Kidney (tissue), 14 donors: ENCODE measurements around the gene ERCC3. TPM values are rescaled to one million over a fixed set of nuclear protein-coding genes. Genes with fewer than 3 reads are reported as not detected.

Experiments
- DNase-seq, 5 donors: peaks; one replicate each; pipeline ENCODE4 v3.0.0-alpha.2; 2013 to 2020
- FAIRE-seq: peaks from 2 replicates; lab custom pipeline; 2012; peaks lifted over from hg19 to GRCh38; lab: Jason Lieb, UNC
- H3K27ac ChIP-seq, 2 donors: one replicate each; pipeline ENCODE4 v1.7.0; 2013; ENCODE audit warnings: low read depth in 2 of 2, low read length in 2 of 2, inconsistent platforms in 1 of 2
- H3K27me3 ChIP-seq: one replicate; pipeline ENCODE4 v1.7.1; 2013; ENCODE audit warnings: low read length, inconsistent platforms; ENCODE audit not compliant: control insufficient read depth, insufficient read depth
- H3K36me3 ChIP-seq, 3 donors: one replicate each; pipeline versions ENCODE4 v1.7.0 to v1.7.1; 2013; ENCODE audit warnings: low read length in 3 of 3, control low read depth in 1 of 3, inconsistent platforms in 1 of 3; ENCODE audit not compliant: insufficient read depth in 3 of 3, control insufficient read depth in 2 of 3
- H3K4me1 ChIP-seq, 3 donors: one replicate each; pipeline versions ENCODE4 v1.7.0 to v1.7.1; 2013; ENCODE audit warnings: low read length in 3 of 3, inconsistent platforms in 1 of 3, low read depth in 1 of 3; ENCODE audit not compliant: control insufficient read depth in 2 of 3, insufficient read depth in 2 of 3
- H3K4me3 ChIP-seq, 3 donors: one replicate each; pipeline versions ENCODE4 v1.7.0 to v1.8.1; 2013; ENCODE audit warnings: low read length in 3 of 3, control low read depth in 1 of 3, inconsistent platforms in 1 of 3
- H3K9ac ChIP-seq, 3 donors: one replicate each; pipeline versions ENCODE4 v1.7.0 to v1.7.1; 2013; ENCODE audit warnings: low read length in 3 of 3, control low read depth in 1 of 3, inconsistent platforms in 1 of 3
- H3K9me3 ChIP-seq, 3 donors: one replicate each; pipeline versions ENCODE4 v1.7.0 to v1.7.1; 2013; ENCODE audit warnings: low read length in 3 of 3, control low read depth in 1 of 3, inconsistent platforms in 1 of 3; ENCODE audit not compliant: control insufficient read depth in 2 of 3, insufficient read depth in 1 of 3
- intact Hi-C: fragments of 100-400 bp; cut with DNase I; formaldehyde crosslinking; loops from one replicate; pipeline ENCODE4 v1.11.1; 2022
- polyA plus RNA-seq: library from polyadenylated mRNA; stranded (reverse); fragments of 350-450 nt; fragmentation: Illumina TruSeq; extraction: RNeasy Lipid Tissue Mini Kit (QIAGEN cat#74804); gene quantifications from one replicate; pipeline ENCODE4 v1.2.3, GENCODE V29; 2014; ENCODE audit warnings: low read depth, low replicate concordance; ENCODE audit not compliant: insufficient read depth
- total RNA-seq: library from RNA; stranded (reverse); fragmentation: NEBNext Ultra II Directional; extraction: Animal tissue kit (Norgen Biotek cat#: 25700); gene quantifications from one replicate; pipeline ENCODE4 v1.2.1, GENCODE V29; 2021
- TF ChIP-seq, protein P1 (sequence below): IDR thresholded peaks from 3 replicates; pipeline ENCODE4 v1.5.1; 2012; ENCODE audit warnings: mild to moderate bottlenecking, moderate library complexity, borderline replicate concordance; ENCODE audit not compliant: insufficient read depth; ENCODE audit errors: extremely low read depth
- donor health status: control.
- donor health status: control.
- donor health status: control.
- donor health status: control.
- donor health status: control.
- donor health status: DM: yes; HTN: yes; CAD: no.
- donor health status: Normal renal cell carcinoma (clear cell type).

The ERCC3 gene
- total and polyA plus RNA-seq, 2 donors from 2014 or later = 23.5 to 37.1 TPM

DNA sequence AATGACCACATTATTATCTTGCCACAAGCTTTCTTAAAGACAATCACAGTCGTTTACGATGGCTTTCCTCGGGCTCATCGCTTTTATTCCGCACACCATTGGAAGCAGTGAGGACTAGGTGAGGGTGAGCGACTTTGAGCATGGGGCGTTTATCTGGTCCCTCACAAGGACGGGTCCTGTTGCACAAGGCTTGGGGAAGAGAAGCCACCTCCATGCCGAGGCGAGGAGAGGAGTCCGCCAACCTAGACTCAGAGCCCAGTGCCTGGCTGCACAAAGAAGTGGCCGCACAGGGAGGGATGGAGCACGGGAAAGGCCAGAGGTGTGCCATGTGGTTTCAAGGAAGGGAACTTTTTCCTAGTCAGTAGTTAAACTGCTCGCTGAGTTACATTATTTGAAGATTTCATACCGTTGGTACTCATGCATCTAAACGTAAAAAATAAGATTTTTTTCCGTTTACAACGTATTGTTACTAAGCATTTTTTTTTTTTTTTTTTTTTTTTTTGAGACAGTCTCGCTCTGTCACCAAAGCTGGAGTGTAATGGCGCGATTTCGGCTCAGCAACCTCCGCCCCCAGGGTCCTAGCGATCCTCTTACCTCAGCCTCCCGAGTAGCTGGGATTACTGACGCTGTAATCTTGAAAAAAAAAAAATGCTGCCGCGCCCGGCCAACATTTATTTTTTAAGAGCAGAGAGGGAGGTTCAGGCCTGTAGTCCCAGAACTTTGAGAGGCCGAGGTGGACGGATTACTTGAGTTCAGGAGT is 73.0 kb downstream of the ERCC3 start:
- TF ChIP-seq, protein P1, sequence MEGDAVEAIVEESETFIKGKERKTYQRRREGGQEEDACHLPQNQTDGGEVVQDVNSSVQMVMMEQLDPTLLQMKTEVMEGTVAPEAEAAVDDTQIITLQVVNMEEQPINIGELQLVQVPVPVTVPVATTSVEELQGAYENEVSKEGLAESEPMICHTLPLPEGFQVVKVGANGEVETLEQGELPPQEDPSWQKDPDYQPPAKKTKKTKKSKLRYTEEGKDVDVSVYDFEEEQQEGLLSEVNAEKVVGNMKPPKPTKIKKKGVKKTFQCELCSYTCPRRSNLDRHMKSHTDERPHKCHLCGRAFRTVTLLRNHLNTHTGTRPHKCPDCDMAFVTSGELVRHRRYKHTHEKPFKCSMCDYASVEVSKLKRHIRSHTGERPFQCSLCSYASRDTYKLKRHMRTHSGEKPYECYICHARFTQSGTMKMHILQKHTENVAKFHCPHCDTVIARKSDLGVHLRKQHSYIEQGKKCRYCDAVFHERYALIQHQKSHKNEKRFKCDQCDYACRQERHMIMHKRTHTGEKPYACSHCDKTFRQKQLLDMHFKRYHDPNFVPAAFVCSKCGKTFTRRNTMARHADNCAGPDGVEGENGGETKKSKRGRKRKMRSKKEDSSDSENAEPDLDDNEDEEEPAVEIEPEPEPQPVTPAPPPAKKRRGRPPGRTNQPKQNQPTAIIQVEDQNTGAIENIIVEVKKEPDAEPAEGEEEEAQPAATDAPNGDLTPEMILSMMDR = no peak
- no peak overlapping the region for H3K27ac ChIP-seq
- H3K9ac ChIP-seq = peak overlapping the region in 1 of 3 donors; percentile 53
- intact Hi-C loops = no loop called here
- DNase-seq (peak in 4 of 5 donors; percentile 65 to 77 (median 72)), FAIRE-seq (no peak)
- H3K4me1 ChIP-seq = peaks cover 0 to 7% (median 0%) of the 10 kb centered on the region in 3 donors
- no peaks in the 10 kb centered on the region for H3K27me3 ChIP-seq
- peak overlapping the region; percentile 21 to 54 (median 37) for H3K4me3 ChIP-seq
- no peaks in the 10 kb centered on the region for H3K36me3 ChIP-seq
- H3K9me3 ChIP-seq = no peaks in the 10 kb centered on the region

DNA sequence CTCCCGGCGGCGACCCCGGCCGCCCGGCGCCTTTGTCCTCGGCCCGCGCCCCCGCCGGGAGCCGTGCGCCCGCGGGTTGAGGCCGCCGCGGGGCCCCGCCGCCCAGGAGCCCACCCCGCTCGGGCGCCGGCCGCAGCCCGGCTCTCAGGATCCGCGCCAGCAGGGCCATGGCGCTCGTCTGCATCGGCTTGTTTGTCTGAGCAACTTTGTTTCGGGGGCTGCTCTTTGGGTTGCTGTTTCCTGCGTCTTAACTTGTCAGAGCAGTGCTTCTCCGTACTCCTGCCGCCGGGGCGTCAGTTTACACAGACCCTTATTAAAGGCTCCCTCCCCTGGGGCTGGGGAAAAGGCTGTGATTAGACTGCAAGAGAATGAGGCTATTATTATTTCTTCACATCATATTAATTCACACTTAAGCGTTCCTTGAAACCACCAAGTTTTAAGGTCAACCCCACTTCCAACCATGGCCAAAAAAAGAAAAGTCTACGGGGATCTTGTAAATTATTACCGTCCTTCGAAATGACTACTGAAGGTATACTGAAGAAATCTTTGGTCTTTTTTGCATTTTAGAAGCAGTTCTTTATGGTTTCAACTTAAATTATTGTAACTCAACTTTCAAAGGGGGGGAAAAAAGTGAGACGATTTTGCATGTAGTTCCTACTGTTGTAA is 73.7 kb downstream of the ERCC3 start, which contains the start of gene CYP27C1:
CYP27C1 (minus strand) TSS at position 198 of the 666 bp plus-strand sequence; CDS start at position 169, 29 bp downstream.
- TF ChIP-seq, protein P1 = no peak
- intact Hi-C loops = no loop called here
- DNase-seq (peak in 4 of 5 donors; percentile 72 to 84 (median 77)), FAIRE-seq (no peak)
- Histone ChIP-seq H3K9me3 (no peaks in the 10 kb centered on the region), H3K9ac (peak within 1 kb of the TSS in 1 of 3 donors; percentile 53), H3K27me3 (no peaks in the 10 kb centered on the region), H3K36me3 (no peaks in the 10 kb centered on the region), H3K27ac (no peak within 1 kb of the TSS), H3K4me1 (peaks cover 0 to 7% (median 0%) of the 10 kb centered on the region in 3 donors), H3K4me3 (peak within 1 kb of the TSS; percentile 21 to 54 (median 37))

DNA sequence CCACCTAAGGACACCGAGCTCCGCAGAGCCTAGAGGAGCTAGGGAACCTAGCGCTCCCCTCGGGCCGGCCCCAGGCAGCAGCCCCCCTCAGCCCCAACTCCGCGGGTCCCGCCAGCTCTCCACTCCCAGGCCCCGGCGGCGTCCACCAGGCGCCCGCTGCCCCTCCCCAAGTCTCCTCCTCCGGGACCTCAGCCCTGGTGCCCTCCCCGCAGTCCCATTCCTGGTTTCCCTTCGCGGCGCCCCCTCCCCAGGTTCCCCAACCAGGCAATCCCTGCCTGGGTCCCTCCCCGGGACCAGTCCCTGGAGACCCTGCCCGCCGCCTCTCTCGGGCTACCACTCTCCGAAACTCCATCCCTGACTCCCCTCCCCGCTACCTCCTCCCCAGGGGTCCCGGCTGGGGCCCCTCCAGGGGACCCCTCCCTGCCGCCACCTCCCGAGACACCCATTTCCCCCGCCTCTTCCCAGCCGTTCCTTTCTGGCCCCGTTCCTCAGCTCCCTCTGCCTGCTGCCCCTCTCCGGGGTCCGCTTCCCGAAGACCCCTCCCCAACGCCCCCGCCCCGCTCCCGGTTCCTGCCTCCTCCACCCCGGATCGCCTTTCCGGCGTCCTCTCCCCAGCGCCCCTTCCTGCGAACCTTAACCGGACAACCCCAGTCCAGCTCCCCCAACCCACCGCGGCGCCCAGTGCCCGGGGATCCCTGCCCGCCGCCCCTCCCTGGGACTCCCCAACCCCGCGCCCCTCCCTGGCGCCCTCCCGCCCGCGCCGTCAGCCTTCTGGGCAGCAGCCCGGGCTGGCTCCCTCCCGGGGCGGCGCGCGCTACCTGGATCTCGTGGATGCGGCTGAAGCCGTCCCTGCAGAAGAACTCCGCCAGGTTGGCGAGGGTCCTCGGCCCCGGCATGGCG is 74.5 kb downstream of the ERCC3 start:
- Histone ChIP-seq H3K9ac (peak overlapping the region in 1 of 3 donors; percentile 15), H3K27me3 (no peaks in the 10 kb centered on the region), H3K27ac (no peak overlapping the region), H3K4me3 (peak overlapping the region; percentile 19 to 53 (median 20)), H3K36me3 (no peaks in the 10 kb centered on the region), H3K4me1 (peaks cover 0 to 7% (median 0%) of the 10 kb centered on the region in 3 donors), H3K9me3 (no peaks in the 10 kb centered on the region)
- intact Hi-C loops = no loop called here
- FAIRE-seq (no peak), DNase-seq (peak; percentile 78 to 89 (median 85))
- TF ChIP-seq, protein P1 = no peak
